ENCODE data around the gene TMEM247. TPM values are rescaled to one million over a fixed set of nuclear protein-coding genes. Genes with fewer than 3 reads are reported as not detected.
A peak's percentile ranks its signal among the peaks of the same experiment; 100 is the strongest.

Gene TMEM247
- polyA plus RNA-seq = not detected
- long read RNA-seq, donor 1 = 0 reads
- long read RNA-seq, donor 2 = 0 reads
- long read RNA-seq, donor 3 = 0 reads
- long read RNA-seq, donor 4 = 0 reads
- long read RNA-seq, donor 5 = 0 reads
- long read RNA-seq, donor 6 = 0 reads
- long read RNA-seq, donor 7 = 0 reads
- long read RNA-seq, donor 8 = 0 reads
- long read RNA-seq, donor 9 = 0 reads
- long read RNA-seq, donor 10 = 0 reads

DNA sequence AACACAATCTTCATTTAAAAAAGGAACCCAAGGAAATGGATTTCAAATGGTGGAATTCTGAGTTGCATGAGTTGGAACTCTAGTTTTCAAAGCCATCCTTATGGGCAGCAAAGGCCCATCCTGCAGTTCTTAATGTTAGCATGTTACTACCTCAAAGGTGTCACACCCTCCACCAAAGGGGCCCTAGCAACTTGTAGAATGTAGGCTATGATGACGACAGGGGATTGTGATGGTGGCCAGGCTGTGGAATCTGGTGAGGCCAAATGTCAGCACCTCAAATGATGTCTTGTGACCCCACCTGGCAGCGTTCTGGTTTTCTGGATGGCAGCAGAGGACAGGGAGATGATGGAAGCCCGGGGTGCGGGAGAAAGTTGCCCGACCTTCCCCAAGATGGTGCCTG is at the start of gene TMEM247:
Gene TMEM247, plus strand, starts transcription at position 301 of the 400 bp plus-strand sequence.
- DNase-seq (no peak), FAIRE-seq (no peak)
- Histone ChIP-seq H3K9me3 (ENCODE audit: control insufficient read depth in 2 of 2, insufficient read depth in 1 of 2, low read depth in 1 of 2, low read length in 1 of 2) (peaks cover 0 to 3% of the 10 kb centered on the region in 2 donors), H3K4me1 (ENCODE audit: control insufficient read depth in 3 of 3, insufficient read depth in 2 of 3, low read depth in 1 of 3, low read length in 2 of 3) (no peaks in the 10 kb centered on the region), H3K36me3 (ENCODE audit: control insufficient read depth in 3 of 3, insufficient read depth in 2 of 3, low read depth in 1 of 3, low read length in 3 of 3) (no peaks in the 10 kb centered on the region), H3K27ac (ENCODE audit: low read depth in 1 of 3, low read length in 2 of 3) (no peak within 1 kb of the TSS), H3K27me3 (ENCODE audit: control insufficient read depth in 3 of 3, insufficient read depth in 3 of 3, low read length in 3 of 3) (peaks cover 0 to 3% (median 0%) of the 10 kb centered on the region in 3 donors), H3K4me3 (ENCODE audit: low read depth in 1 of 3, low read length in 3 of 3) (no peak within 1 kb of the TSS)
- 77 to 79% (median 78%) methylated on average over 5 of the region's 5 CpGs for WGBS, 3 donors

DNA sequence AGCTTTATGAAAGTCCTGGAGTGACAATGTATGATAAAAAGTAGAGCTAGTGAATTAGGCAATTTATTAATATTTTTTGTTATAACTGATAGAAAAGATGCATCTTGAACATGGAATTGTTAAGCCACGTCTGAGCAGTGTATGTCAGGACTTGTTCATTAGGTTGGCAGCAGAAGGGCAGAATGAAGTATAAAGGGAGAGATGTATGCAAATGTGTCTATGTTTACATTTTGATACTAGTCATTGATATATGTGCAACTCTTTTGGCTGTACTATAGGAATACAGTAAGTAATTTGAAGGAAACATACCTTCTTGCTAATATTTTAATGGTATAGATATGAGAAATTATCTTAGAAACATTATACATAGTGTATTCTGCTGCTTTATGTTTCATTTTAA is 49.0 kb upstream of the TMEM247 start:
- H3K27ac ChIP-seq (ENCODE audit: low read depth in 1 of 3, low read length in 2 of 3) = no peak overlapping the region
- FAIRE-seq (no peak), DNase-seq (no peak)
- no peaks in the 10 kb centered on the region for H3K27me3 ChIP-seq (ENCODE audit: control insufficient read depth in 3 of 3, insufficient read depth in 3 of 3, low read length in 3 of 3)
- H3K4me1 ChIP-seq (ENCODE audit: control insufficient read depth in 3 of 3, insufficient read depth in 2 of 3, low read depth in 1 of 3, low read length in 2 of 3) = no peaks in the 10 kb centered on the region
- H3K4me3 ChIP-seq (ENCODE audit: low read depth in 1 of 3, low read length in 3 of 3) = no peak overlapping the region
- 67 to 87% (median 86%) methylated on average over 1 of the region's 1 CpG for WGBS, 3 donors
- no peaks in the 10 kb centered on the region for H3K36me3 ChIP-seq (ENCODE audit: control insufficient read depth in 3 of 3, insufficient read depth in 2 of 3, low read depth in 1 of 3, low read length in 3 of 3)
- no peaks in the 10 kb centered on the region for H3K9me3 ChIP-seq (ENCODE audit: control insufficient read depth in 2 of 2, insufficient read depth in 1 of 2, low read depth in 1 of 2, low read length in 1 of 2)

DNA sequence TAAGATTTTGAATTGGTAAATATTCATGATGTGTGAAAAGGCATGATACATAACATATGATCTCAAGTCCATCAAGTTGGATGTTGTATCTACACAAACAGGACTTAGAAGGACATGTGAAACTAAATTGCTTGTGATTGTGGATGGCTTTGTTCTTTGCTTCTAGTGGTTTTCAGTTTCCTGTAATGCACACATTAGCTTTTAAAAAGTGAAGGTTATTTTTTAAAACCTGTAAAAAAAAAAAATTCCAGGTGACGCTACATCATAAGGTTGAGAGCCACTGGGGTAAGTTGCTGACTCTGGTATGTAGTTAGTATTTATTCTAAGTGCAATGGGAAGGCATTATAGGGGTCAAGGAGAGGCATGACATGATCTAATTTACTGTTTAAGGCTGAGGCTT is 48.4 kb upstream of the TMEM247 start:
- no peaks in the 10 kb centered on the region for H3K9me3 ChIP-seq (ENCODE audit: control insufficient read depth in 2 of 2, insufficient read depth in 1 of 2, low read depth in 1 of 2, low read length in 1 of 2)
- H3K27ac ChIP-seq (ENCODE audit: low read depth in 1 of 3, low read length in 2 of 3) = peak overlapping the region in 1 of 3 donors; percentile 75
- H3K27me3 ChIP-seq (ENCODE audit: control insufficient read depth in 3 of 3, insufficient read depth in 3 of 3, low read length in 3 of 3) = no peaks in the 10 kb centered on the region
- no peaks in the 10 kb centered on the region for H3K36me3 ChIP-seq (ENCODE audit: control insufficient read depth in 3 of 3, insufficient read depth in 2 of 3, low read depth in 1 of 3, low read length in 3 of 3)
- H3K4me1 ChIP-seq (ENCODE audit: control insufficient read depth in 3 of 3, insufficient read depth in 2 of 3, low read depth in 1 of 3, low read length in 2 of 3) = no peaks in the 10 kb centered on the region
- H3K4me3 ChIP-seq (ENCODE audit: low read depth in 1 of 3, low read length in 3 of 3) = no peak overlapping the region
- 48 to 86% (median 74%) methylated on average over 1 of the region's 1 CpG for WGBS, 3 donors
- FAIRE-seq (no peak), DNase-seq (peak in 1 of 2 donors; percentile 30)

DNA sequence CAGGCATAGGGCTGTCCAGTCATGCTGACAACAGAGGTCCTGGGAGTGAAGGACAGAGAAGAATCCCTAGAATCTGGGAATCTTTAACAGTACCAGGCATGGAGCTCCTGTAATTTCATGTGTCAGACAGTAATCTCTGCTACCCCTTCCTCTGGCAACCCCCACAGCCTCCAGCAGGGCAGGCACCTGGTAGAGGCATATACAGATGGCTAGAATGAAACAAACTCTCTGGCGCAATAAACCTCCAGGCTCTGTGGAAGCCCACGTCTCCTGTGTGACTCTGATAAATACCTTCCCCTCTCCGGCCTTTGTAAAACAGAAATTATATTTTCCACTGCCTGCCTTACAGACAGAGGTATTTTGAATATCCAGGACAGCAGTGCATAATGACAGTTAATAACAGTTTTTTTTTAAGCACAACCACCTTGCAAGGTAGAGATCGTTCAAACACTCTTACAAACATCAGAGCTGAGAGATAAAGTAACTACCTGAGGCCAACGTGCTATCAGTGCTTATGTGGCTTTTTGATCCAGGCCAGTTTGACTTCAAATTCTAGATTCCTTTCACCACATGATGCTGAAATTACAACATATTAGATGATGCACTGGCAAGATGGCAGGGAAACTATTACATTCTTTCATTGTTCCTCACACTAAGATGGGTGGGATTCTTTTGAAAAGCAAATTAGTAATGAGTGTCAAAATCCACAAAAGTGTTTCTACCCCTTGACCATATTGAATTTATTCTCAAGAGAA is 47.7 kb upstream of the TMEM247 start:
- Histone ChIP-seq H3K27me3 (ENCODE audit: control insufficient read depth in 3 of 3, insufficient read depth in 3 of 3, low read length in 3 of 3) (no peaks in the 10 kb centered on the region), H3K4me3 (ENCODE audit: low read depth in 1 of 3, low read length in 3 of 3) (no peak overlapping the region), H3K4me1 (ENCODE audit: control insufficient read depth in 3 of 3, insufficient read depth in 2 of 3, low read depth in 1 of 3, low read length in 2 of 3) (peaks cover 0 to 4% (median 0%) of the 10 kb centered on the region in 3 donors), H3K27ac (ENCODE audit: low read depth in 1 of 3, low read length in 2 of 3) (peak overlapping the region in 1 of 3 donors; percentile 75), H3K9me3 (ENCODE audit: control insufficient read depth in 2 of 2, insufficient read depth in 1 of 2, low read depth in 1 of 2, low read length in 1 of 2) (no peaks in the 10 kb centered on the region), H3K36me3 (ENCODE audit: control insufficient read depth in 3 of 3, insufficient read depth in 2 of 3, low read depth in 1 of 3, low read length in 3 of 3) (no peaks in the 10 kb centered on the region)
- 58 to 66% (median 65%) methylated on average over 5 of the region's 5 CpGs for WGBS, 3 donors
- DNase-seq (no peak), FAIRE-seq (no peak)

DNA sequence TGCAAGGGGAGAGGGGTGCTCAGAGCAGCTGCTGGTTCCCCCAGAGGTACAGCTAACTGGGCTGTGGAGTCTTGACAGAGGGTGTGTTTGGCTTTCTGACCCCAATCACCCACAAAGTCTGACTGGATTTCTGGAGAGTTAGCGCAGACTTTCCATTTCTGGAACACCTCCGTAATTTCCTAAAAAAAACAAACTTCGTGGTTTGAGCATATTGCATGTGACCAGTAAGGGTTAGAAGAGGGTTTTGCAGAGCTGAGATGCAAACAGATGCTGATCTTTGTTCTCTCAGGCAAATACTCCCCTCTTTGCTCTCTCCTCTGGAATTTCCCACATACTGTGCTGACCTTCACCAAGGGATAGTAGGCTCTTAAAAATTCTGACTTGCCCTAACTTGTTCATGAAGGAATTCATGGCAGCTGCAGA is 44.5 kb upstream of the TMEM247 start:
- Histone ChIP-seq H3K9me3 (ENCODE audit: control insufficient read depth in 2 of 2, insufficient read depth in 1 of 2, low read depth in 1 of 2, low read length in 1 of 2) (no peaks in the 10 kb centered on the region), H3K36me3 (ENCODE audit: control insufficient read depth in 3 of 3, insufficient read depth in 2 of 3, low read depth in 1 of 3, low read length in 3 of 3) (no peaks in the 10 kb centered on the region), H3K4me1 (ENCODE audit: control insufficient read depth in 3 of 3, insufficient read depth in 2 of 3, low read depth in 1 of 3, low read length in 2 of 3) (peaks cover 0 to 4% (median 0%) of the 10 kb centered on the region in 3 donors), H3K4me3 (ENCODE audit: low read depth in 1 of 3, low read length in 3 of 3) (no peak overlapping the region), H3K27ac (ENCODE audit: low read depth in 1 of 3, low read length in 2 of 3) (no peak overlapping the region), H3K27me3 (ENCODE audit: control insufficient read depth in 3 of 3, insufficient read depth in 3 of 3, low read length in 3 of 3) (no peaks in the 10 kb centered on the region)
- 68 to 84% (median 69%) methylated on average over 3 of the region's 3 CpGs for WGBS, 3 donors
- DNase-seq (no peak), FAIRE-seq (no peak)

DNA sequence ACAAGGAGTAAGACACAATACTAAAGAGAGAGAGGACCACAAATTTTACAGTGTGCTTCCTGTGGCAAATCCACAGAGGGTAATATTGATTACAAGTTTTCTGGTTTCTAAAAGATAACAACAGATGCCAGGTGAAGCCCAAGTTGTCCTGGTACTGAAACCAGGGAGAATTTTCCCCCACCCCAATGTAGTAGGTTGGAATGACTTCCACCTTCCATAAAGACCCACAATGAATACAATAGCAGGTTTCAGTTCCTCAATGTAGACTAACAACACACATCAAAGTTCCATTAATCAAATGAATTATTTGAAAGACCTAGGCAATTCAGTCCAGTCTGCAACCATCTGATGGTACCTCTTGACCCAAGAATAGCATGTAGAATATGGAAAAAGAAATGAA is 44.0 kb upstream of the TMEM247 start:
- Histone ChIP-seq H3K4me3 (ENCODE audit: low read depth in 1 of 3, low read length in 3 of 3) (no peak overlapping the region), H3K27ac (ENCODE audit: low read depth in 1 of 3, low read length in 2 of 3) (no peak overlapping the region), H3K9me3 (ENCODE audit: control insufficient read depth in 2 of 2, insufficient read depth in 1 of 2, low read depth in 1 of 2, low read length in 1 of 2) (no peaks in the 10 kb centered on the region), H3K36me3 (ENCODE audit: control insufficient read depth in 3 of 3, insufficient read depth in 2 of 3, low read depth in 1 of 3, low read length in 3 of 3) (no peaks in the 10 kb centered on the region), H3K4me1 (ENCODE audit: control insufficient read depth in 3 of 3, insufficient read depth in 2 of 3, low read depth in 1 of 3, low read length in 2 of 3) (peaks cover 0 to 4% (median 0%) of the 10 kb centered on the region in 3 donors), H3K27me3 (ENCODE audit: control insufficient read depth in 3 of 3, insufficient read depth in 3 of 3, low read length in 3 of 3) (no peaks in the 10 kb centered on the region)
- DNase-seq (no peak), FAIRE-seq (no peak)

DNA sequence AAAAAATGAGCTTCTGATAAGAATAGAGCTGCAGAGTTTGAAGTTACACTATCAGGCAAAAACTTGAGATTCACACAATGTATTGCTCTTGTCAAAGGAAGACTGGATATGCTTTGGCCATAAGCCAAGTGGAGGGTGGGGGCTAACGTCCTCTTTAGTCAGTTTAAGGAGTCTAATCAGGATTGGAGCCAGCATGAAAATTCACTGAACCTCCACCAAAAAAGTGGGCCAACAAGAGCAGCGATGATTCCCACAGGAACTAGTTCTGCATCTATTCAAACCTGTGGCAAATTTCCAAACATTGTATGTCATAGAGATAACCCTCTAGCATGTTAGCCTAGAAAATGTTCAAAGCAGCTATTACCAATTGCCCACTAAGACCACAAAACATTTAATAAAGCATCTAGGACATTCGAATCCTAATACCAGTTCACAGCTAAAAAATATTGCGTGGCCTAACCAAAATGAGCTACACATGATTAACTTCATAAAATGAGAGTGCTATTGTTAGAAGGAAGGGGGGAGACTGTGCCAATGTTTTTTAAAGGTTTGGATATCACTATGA is 43.5 kb upstream of the TMEM247 start:
- no peak for FAIRE-seq
- Histone ChIP-seq H3K4me3 (ENCODE audit: low read depth in 1 of 3, low read length in 3 of 3) (no peak overlapping the region), H3K27me3 (ENCODE audit: control insufficient read depth in 3 of 3, insufficient read depth in 3 of 3, low read length in 3 of 3) (no peaks in the 10 kb centered on the region)

DNA sequence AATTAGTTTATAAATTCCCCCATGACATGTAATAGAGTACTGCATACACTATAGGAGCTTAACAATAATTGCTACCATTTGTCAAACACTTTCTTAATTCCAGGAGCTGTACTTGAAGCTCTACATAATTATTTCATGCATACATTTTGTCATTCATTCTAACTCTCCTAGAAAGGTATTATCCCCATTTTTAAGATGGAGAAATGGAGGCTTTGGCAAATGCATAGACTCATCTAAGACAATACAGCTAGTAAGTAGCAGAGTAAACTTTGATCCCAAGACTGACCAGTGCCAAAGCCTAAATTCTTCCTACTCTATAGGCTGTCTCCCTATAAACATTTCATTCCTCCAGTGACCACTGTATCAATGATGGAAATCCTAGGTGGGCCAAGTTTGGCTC is 42.6 kb upstream of the TMEM247 start:
- Histone ChIP-seq H3K9me3 (ENCODE audit: control insufficient read depth in 2 of 2, insufficient read depth in 1 of 2, low read depth in 1 of 2, low read length in 1 of 2) (no peaks in the 10 kb centered on the region), H3K36me3 (ENCODE audit: control insufficient read depth in 3 of 3, insufficient read depth in 2 of 3, low read depth in 1 of 3, low read length in 3 of 3) (no peaks in the 10 kb centered on the region), H3K27me3 (ENCODE audit: control insufficient read depth in 3 of 3, insufficient read depth in 3 of 3, low read length in 3 of 3) (no peaks in the 10 kb centered on the region), H3K4me3 (ENCODE audit: low read depth in 1 of 3, low read length in 3 of 3) (no peak overlapping the region), H3K4me1 (ENCODE audit: control insufficient read depth in 3 of 3, insufficient read depth in 2 of 3, low read depth in 1 of 3, low read length in 2 of 3) (peaks cover 0 to 4% (median 0%) of the 10 kb centered on the region in 3 donors), H3K27ac (ENCODE audit: low read depth in 1 of 3, low read length in 2 of 3) (no peak overlapping the region)
- DNase-seq = no peak
- no peak for FAIRE-seq

More for the DNA sequence above, 43.5 kb upstream of the TMEM247 start:
- Histone ChIP-seq H3K9me3 (ENCODE audit: control insufficient read depth in 2 of 2, insufficient read depth in 1 of 2, low read depth in 1 of 2, low read length in 1 of 2) (no peaks in the 10 kb centered on the region), H3K36me3 (ENCODE audit: control insufficient read depth in 3 of 3, insufficient read depth in 2 of 3, low read depth in 1 of 3, low read length in 3 of 3) (no peaks in the 10 kb centered on the region), H3K27ac (ENCODE audit: low read depth in 1 of 3, low read length in 2 of 3) (no peak overlapping the region), H3K4me1 (ENCODE audit: control insufficient read depth in 3 of 3, insufficient read depth in 2 of 3, low read depth in 1 of 3, low read length in 2 of 3) (peaks cover 0 to 4% (median 0%) of the 10 kb centered on the region in 3 donors)
- WGBS, 3 donors = 69 to 76% (median 71%) methylated on average over 4 of the region's 4 CpGs
- no peak for DNase-seq
